ENCODE measurements around the gene MSRB2.

Gene MSRB2

GRCh38 chr10:23116486-23117205, 21.3 kb downstream of the MSRB2 start:
- no peak for ATAC-seq
- H3K9me3 Mint-ChIP-seq, result no peaks in the 10 kb centered on the region
- no peak overlapping the region for H3K27ac Mint-ChIP-seq
- DNase-seq, result no peak
- no peaks in the 10 kb centered on the region for H3K27me3 Mint-ChIP-seq
- H3K4me1 Mint-ChIP-seq, result no peaks in the 10 kb centered on the region
- H3K36me3 Mint-ChIP-seq (ENCODE audit: low read depth), result peaks cover 4% of the 10 kb centered on the region
- no peak overlapping the region for H3K4me3 Mint-ChIP-seq

DNA sequence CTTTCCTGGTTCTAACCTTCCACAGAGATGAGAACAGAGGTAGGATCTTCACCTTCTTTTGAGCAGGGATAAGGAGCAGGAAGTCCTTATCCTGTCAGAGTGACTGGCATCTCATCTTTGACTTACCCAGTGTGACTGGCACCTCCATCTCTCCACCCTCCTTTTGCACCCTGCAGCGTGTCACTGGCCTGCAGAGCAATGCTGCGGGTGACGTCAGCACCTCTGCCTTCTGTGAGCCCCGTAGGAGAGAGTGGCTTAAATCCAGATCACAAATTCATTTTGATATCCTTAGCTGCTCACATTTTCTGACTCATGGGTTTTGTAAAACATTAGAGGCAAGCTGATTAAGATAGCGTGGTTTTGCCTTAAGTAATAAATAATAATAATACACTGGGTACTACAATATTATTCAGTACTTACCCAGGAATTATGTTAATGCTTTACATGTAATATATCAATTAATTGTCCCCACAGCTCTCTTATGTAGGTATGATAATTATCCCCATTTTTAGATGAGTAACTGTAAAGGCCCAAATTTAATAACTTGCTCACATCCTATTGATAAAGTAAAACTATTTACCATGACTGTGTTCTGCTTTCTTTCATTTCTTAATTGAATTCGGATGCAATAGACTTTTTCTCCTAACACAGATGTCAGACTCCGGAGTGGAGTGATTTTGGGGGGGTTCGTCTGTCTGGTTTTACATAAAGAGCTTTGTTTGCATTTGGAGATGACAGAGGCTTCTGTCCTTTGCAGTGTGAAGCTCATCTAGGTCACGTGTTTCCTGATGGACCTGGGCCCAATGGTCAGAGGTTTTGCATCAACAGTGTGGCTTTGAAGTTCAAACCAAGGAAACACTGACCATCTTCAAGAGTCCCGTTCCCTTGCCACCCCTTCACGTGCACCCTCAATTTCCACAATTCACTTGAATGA, 24.9 kb downstream of the MSRB2 start:
- H3K4me1 Mint-ChIP-seq, result no peaks in the 10 kb centered on the region
- H3K4me3 Mint-ChIP-seq, result no peak overlapping the region
- DNase-seq (no peak), ATAC-seq (no peak)
- H3K27ac Mint-ChIP-seq, result no peak overlapping the region
- H3K9me3 Mint-ChIP-seq, result peaks cover 7% of the 10 kb centered on the region
- H3K27me3 Mint-ChIP-seq, result no peaks in the 10 kb centered on the region
- H3K36me3 Mint-ChIP-seq (ENCODE audit: low read depth), result peaks cover 4% of the 10 kb centered on the region

GRCh38 chr10:23121135-23121534, 25.8 kb downstream of the MSRB2 start:
- H3K4me3 Mint-ChIP-seq, result no peak overlapping the region
- no peak for DNase-seq
- no peak overlapping the region for H3K27ac Mint-ChIP-seq
- peaks cover 4% of the 10 kb centered on the region for H3K36me3 Mint-ChIP-seq (ENCODE audit: low read depth)
- H3K27me3 Mint-ChIP-seq, result no peaks in the 10 kb centered on the region
- no peak for ATAC-seq
- peaks cover 12% of the 10 kb centered on the region for H3K9me3 Mint-ChIP-seq
- H3K4me1 Mint-ChIP-seq, result no peaks in the 10 kb centered on the region

DNA sequence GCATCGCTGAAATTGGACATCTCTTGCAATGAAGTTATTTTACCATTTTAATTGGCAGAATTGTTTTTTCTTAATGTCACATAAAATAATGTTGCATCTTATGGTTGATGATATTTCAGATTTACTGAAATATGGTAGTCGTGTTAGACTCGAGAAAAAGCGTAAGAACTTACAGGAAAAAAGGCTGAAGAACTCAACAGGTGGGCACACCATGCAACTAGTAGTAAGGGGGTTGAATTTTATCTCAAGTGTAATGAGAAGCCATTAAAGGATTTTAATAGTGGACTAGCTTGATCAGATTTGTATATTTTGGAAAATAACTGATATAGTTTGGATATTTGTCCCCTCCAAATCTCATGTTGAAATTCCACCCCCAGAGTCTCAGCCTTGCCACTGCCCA, 41.1 kb downstream of the MSRB2 start:
- ATAC-seq (no peak), DNase-seq (no peak)
- H3K36me3 Mint-ChIP-seq (ENCODE audit: low read depth), result peaks cover 2% of the 10 kb centered on the region
- peaks cover 12% of the 10 kb centered on the region for H3K9me3 Mint-ChIP-seq
- no peaks in the 10 kb centered on the region for H3K4me1 Mint-ChIP-seq
- no peak overlapping the region for H3K4me3 Mint-ChIP-seq
- peaks cover 3% of the 10 kb centered on the region for H3K27me3 Mint-ChIP-seq
- no peak overlapping the region for H3K27ac Mint-ChIP-seq

GRCh38 chr10:23139677-23140076, 44.3 kb downstream of the MSRB2 start:
- ATAC-seq, result no peak

DNA sequence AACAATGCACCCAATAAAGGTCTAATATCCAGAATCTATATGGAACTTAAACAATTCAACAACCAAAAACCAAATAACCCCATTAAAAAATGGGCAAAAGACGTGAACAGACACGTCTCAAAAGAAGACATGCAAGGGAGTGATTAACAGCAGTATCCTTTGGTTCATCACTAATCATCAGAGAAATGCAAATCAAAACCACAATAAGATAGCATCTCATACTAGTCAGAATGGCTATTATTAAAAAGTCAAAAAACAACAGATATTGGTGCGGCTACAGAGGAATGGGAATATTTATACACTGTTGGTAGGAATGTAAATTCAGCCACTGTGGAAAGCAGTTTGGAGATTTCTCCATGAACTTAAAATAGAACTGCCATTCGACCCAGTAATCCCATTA, 46.6 kb downstream of the MSRB2 start:
- no peak overlapping the region for H3K27ac Mint-ChIP-seq
- H3K36me3 Mint-ChIP-seq (ENCODE audit: low read depth), result peaks cover 2% of the 10 kb centered on the region
- DNase-seq (no peak), ATAC-seq (no peak)
- H3K9me3 Mint-ChIP-seq, result peaks cover 5% of the 10 kb centered on the region
- no peak overlapping the region for H3K4me3 Mint-ChIP-seq
- no peaks in the 10 kb centered on the region for H3K4me1 Mint-ChIP-seq
- H3K27me3 Mint-ChIP-seq, result peaks cover 3% of the 10 kb centered on the region

More at GRCh38 chr10:23139677-23140076, 44.3 kb downstream of the MSRB2 start:
- H3K4me3 Mint-ChIP-seq, result no peak overlapping the region
- H3K9me3 Mint-ChIP-seq, result peaks cover 12% of the 10 kb centered on the region
- peaks cover 3% of the 10 kb centered on the region for H3K27me3 Mint-ChIP-seq
- H3K4me1 Mint-ChIP-seq, result no peaks in the 10 kb centered on the region
- H3K27ac Mint-ChIP-seq, result no peak overlapping the region
- DNase-seq, result no peak
- H3K36me3 Mint-ChIP-seq (ENCODE audit: low read depth), result peaks cover 2% of the 10 kb centered on the region

GRCh38 chr10:23146258-23146657, 50.9 kb downstream of the MSRB2 start:
- Mint-ChIP-seq H3K27ac (no peak overlapping the region), H3K4me3 (no peak overlapping the region), H3K4me1 (no peaks in the 10 kb centered on the region), H3K36me3 (ENCODE audit: low read depth) (no peaks in the 10 kb centered on the region), H3K27me3 (peaks cover 3% of the 10 kb centered on the region), H3K9me3 (no peaks in the 10 kb centered on the region)
- DNase-seq (no peak), ATAC-seq (no peak)

DNA sequence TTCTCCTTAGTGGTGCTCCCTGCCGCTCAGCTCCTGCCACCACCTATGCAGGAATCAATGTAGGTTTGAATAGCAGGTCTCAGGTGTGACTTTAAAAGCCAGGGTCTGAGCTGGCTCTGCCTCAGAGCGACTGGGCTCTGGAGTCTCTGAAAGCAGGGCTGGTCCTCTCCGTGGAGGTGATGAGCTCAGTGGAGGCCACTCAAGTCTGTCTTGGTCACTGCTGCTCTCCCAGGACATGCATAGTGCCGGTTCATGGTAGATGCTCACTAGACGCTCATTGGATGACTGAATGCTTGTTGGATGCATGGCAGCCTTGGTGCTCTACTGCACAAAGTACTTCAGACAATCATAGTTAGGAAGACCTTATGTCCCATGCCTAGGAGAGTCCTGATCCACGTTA, 51.7 kb downstream of the MSRB2 start:
- Mint-ChIP-seq H3K27me3 (peaks cover 3% of the 10 kb centered on the region), H3K4me1 (no peaks in the 10 kb centered on the region), H3K4me3 (no peak overlapping the region), H3K27ac (no peak overlapping the region), H3K9me3 (no peaks in the 10 kb centered on the region), H3K36me3 (ENCODE audit: low read depth) (no peaks in the 10 kb centered on the region)
- ATAC-seq (no peak), DNase-seq (no peak)

DNA sequence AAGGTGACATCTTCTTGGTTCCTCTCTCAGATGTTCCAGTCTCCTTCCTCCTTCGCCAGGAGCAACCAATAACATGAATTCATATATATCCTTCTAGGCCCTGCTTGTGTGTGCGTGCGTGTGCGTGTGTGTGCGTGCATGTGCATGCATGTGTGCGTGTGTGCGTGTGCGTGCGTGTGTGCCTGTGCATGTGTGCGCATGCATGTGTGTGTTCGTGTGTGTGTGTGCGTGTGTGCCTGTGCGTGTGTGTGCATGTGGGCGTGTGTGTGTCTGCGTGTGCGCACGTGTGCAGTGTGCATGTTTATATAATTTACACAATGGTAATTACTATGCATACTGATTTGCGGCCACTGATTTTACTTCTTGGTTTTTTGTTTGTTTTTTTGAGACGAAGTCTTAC, 52.8 kb downstream of the MSRB2 start:
- Mint-ChIP-seq H3K4me3 (no peak overlapping the region), H3K27me3 (peaks cover 3% of the 10 kb centered on the region), H3K36me3 (ENCODE audit: low read depth) (no peaks in the 10 kb centered on the region), H3K4me1 (no peaks in the 10 kb centered on the region), H3K27ac (no peak overlapping the region), H3K9me3 (no peaks in the 10 kb centered on the region)
- DNase-seq (no peak), ATAC-seq (no peak)

DNA sequence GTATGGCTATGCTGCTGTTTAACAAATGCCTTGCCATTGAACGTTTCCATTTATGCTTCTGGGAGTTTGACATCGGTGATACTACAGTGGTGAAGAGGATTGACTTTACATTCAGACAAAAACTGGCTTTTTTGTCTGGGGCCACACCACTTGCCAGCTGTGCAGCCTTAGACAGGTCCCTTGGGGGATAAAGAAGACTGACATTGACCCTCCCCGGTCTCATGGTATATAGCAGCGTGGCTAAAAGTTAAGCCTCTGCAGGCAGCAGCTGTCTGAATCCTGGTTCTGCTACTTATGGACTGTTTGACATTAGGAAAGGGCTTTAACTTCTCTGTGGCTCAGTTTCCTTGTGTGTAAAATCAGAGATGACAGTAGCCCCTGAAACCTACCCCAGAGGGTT, 54.7 kb downstream of the MSRB2 start:
- H3K4me1 Mint-ChIP-seq, result no peaks in the 10 kb centered on the region
- H3K4me3 Mint-ChIP-seq, result no peak overlapping the region
- DNase-seq, result no peak

GRCh38 chr10:23150610-23151009, 55.2 kb downstream of the MSRB2 start:
- ATAC-seq, result no peak
- Mint-ChIP-seq H3K36me3 (ENCODE audit: low read depth) (no peaks in the 10 kb centered on the region), H3K27ac (no peak overlapping the region), H3K4me3 (no peak overlapping the region), H3K4me1 (no peaks in the 10 kb centered on the region), H3K27me3 (peaks cover 9% of the 10 kb centered on the region), H3K9me3 (no peaks in the 10 kb centered on the region)
- DNase-seq, result no peak

More for the DNA sequence above, 54.7 kb downstream of the MSRB2 start:
- H3K27me3 Mint-ChIP-seq, result peaks cover 7% of the 10 kb centered on the region
- H3K27ac Mint-ChIP-seq, result no peak overlapping the region
- ATAC-seq, result no peak
- H3K9me3 Mint-ChIP-seq, result no peaks in the 10 kb centered on the region
- H3K36me3 Mint-ChIP-seq (ENCODE audit: low read depth), result no peaks in the 10 kb centered on the region

- Mint-ChIP-seq H3K27me3 (peaks cover 13% of the 10 kb centered on the region), H3K9me3 (no peaks in the 10 kb centered on the region), H3K4me1 (no peaks in the 10 kb centered on the region), H3K27ac (no peak overlapping the region), H3K4me3 (no peak overlapping the region), H3K36me3 (ENCODE audit: low read depth) (no peaks in the 10 kb centered on the region)
- DNase-seq (no peak), ATAC-seq (no peak)
Measured at GRCh38 chr10:23151071-23151470, 55.7 kb downstream of the MSRB2 start.

DNA sequence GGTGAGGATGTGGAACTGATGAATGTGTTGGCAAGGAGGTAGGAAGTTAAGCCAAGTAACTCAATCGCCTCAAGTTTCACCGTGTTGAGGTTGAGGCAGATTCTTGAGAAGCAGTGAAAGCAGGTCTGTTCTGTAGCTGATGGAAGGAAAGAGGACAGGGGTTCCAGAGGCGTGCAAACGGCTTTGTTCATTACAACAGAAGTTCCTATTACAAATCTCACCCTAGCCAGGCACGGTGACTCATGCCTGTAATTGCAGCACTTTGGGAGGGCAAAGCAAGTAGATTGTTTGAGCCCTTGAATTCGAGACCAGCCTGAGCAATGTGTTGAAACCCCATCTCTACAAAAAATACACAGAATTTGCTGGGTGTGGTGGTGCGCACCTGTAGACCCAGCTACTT, 59.8 kb downstream of the MSRB2 start:
- H3K4me3 Mint-ChIP-seq, result no peak overlapping the region
- H3K9me3 Mint-ChIP-seq, result no peaks in the 10 kb centered on the region
- no peaks in the 10 kb centered on the region for H3K36me3 Mint-ChIP-seq (ENCODE audit: low read depth)
- H3K27ac Mint-ChIP-seq, result no peak overlapping the region
- no peak for ATAC-seq
- H3K4me1 Mint-ChIP-seq, result peaks cover 2% of the 10 kb centered on the region
- H3K27me3 Mint-ChIP-seq, result peaks cover 34% of the 10 kb centered on the region
- no peak for DNase-seq

DNA sequence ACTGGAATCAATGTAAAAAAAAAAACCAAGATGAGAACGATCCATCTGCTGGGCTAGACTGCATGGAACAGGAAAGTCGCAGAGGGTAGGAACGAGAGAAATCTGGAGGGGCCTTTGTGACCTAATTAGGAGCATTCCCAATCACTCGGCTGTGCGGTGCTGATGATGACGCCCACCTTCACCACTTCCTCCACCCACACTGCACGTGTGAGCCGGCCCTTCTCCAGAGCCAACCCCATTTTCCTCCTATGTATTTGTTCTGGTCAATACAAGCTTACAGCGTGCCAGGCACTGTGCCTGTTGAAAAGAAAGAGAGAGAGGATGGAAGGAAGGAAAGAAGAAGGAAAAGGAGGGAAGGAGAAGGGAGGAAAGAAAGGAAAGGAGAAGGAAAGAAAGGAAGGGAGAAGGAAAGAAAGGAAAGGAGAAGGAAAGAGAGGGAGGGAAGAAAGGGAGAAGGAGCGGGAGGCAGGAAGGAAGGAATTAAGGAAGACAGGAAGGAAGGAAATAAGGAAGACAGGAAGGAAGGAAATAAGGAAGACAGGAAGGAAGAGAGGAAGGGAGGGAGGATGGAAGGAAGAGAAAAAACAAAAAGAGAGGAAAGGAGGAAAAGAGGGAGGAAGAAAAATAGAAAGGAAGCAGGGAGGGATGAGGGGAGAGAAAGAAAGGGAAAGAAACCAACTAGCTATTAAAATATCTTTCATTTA, 61.2 kb downstream of the MSRB2 start:
- ATAC-seq (no peak), DNase-seq (no peak)
- no peak overlapping the region for H3K4me3 Mint-ChIP-seq
- peaks cover 37% of the 10 kb centered on the region for H3K27me3 Mint-ChIP-seq
- H3K4me1 Mint-ChIP-seq, result peaks cover 2% of the 10 kb centered on the region
- H3K9me3 Mint-ChIP-seq, result no peaks in the 10 kb centered on the region
- H3K36me3 Mint-ChIP-seq (ENCODE audit: low read depth), result no peaks in the 10 kb centered on the region
- no peak overlapping the region for H3K27ac Mint-ChIP-seq
